MM.1S (cell line): Measurements from ENCODE around the gene DCHS2.

Source experiments
- DNase-seq: peaks from one replicate; pipeline ENCODE4 v3.0.0-alpha.2; 2015
- H2AFZ ChIP-seq: fragments of 300-600 bp; sonication (generic); 2 replicates; pipeline ENCODE4 v1.6.0; 2016; ENCODE audit warnings: antibody characterized with exemption, low read length
- H3F3A ChIP-seq: fragments of 300-600 bp; sonication (generic); 2 replicates; pipeline ENCODE4 v1.6.1; 2016; ENCODE audit warnings: mild to moderate bottlenecking, antibody characterized with exemption, low read length, moderate library complexity, mixed read lengths; ENCODE audit not compliant: insufficient read depth
- H3K27ac ChIP-seq: fragments of 300-600 bp; sonication (generic); 2 replicates; pipeline ENCODE4 v1.5.1; 2016; ENCODE audit warnings: mild to moderate bottlenecking, low read length
- H3K27me3 ChIP-seq: fragments of 300-600 bp; sonication (generic); replicated peaks from 2 replicates; pipeline ENCODE4 v1.6.0; 2016; ENCODE audit warnings: low read length; ENCODE audit not compliant: insufficient read depth
- H3K36me3 ChIP-seq: fragments of 300-600 bp; sonication (generic); replicated peaks from 2 replicates; pipeline ENCODE4 v1.6.1; 2016; ENCODE audit warnings: mild to moderate bottlenecking, low read length, mixed read lengths; ENCODE audit not compliant: insufficient read depth
- H3K4me1 ChIP-seq: fragments of 300-600 bp; sonication (generic); 2 replicates; pipeline ENCODE4 v1.6.1; 2016; ENCODE audit warnings: low read length, mixed read lengths
- H3K4me2 ChIP-seq: fragments of 300-600 bp; sonication (generic); 2 replicates; pipeline ENCODE4 v1.6.0; 2016; ENCODE audit warnings: low read depth, low read length
- H3K4me3 ChIP-seq: fragments of 300-600 bp; sonication (generic); 2 replicates; pipeline ENCODE4 v1.5.1; 2016; ENCODE audit warnings: low read length, mixed read lengths
- H3K79me2 ChIP-seq: fragments of 300-600 bp; sonication (generic); 2 replicates; pipeline ENCODE4 v1.6.1; 2016; ENCODE audit warnings: mixed run types, low read length, mixed read lengths
- H3K9ac ChIP-seq: fragments of 300-600 bp; sonication (generic); 2 replicates; pipeline ENCODE4 v1.6.1; 2016; ENCODE audit warnings: low read length, mixed read lengths
- H3K9me2 ChIP-seq: fragments of 300-600 bp; sonication (generic); replicated peaks from 2 replicates; pipeline ENCODE4 v1.6.1; 2016; ENCODE audit warnings: mild to moderate bottlenecking, low read length, mixed read lengths; ENCODE audit not compliant: insufficient read depth
- H3K9me3 ChIP-seq: fragments of 300-600 bp; sonication (generic); replicated peaks from 2 replicates; pipeline ENCODE4 v1.6.1; 2016; ENCODE audit warnings: mild to moderate bottlenecking, low read length, mixed read lengths; ENCODE audit not compliant: insufficient read depth
- H4K20me1 ChIP-seq: fragments of 300-600 bp; sonication (generic); 2 replicates; pipeline ENCODE4 v1.6.1; 2016; ENCODE audit warnings: mild to moderate bottlenecking, low read length, moderate library complexity, mixed read lengths; ENCODE audit not compliant: insufficient read depth
- EZH2 ChIP-seq: fragments of 300-600 bp; sonication (generic); optimal IDR thresholded peaks from 2 replicates; pipeline ENCODE3; 2017; ENCODE audit warnings: low read depth, mild to moderate bottlenecking, antibody characterized with exemption, low read length, mixed read lengths
- EZH2phosphoT487 ChIP-seq: fragments of 300-600 bp; sonication (generic); IDR thresholded peaks from 2 replicates; pipeline ENCODE4 v1.6.1; 2018; ENCODE audit warnings: antibody characterized with exemption, low read length
- TF ChIP-seq, protein P1 (sequence below): fragments of 300-600 bp; sonication (generic); IDR thresholded peaks from 2 replicates; pipeline ENCODE4 v1.5.1; 2016; ENCODE audit warnings: antibody characterized with exemption, low read length, mixed read lengths

DCHS2 gene, protein sequence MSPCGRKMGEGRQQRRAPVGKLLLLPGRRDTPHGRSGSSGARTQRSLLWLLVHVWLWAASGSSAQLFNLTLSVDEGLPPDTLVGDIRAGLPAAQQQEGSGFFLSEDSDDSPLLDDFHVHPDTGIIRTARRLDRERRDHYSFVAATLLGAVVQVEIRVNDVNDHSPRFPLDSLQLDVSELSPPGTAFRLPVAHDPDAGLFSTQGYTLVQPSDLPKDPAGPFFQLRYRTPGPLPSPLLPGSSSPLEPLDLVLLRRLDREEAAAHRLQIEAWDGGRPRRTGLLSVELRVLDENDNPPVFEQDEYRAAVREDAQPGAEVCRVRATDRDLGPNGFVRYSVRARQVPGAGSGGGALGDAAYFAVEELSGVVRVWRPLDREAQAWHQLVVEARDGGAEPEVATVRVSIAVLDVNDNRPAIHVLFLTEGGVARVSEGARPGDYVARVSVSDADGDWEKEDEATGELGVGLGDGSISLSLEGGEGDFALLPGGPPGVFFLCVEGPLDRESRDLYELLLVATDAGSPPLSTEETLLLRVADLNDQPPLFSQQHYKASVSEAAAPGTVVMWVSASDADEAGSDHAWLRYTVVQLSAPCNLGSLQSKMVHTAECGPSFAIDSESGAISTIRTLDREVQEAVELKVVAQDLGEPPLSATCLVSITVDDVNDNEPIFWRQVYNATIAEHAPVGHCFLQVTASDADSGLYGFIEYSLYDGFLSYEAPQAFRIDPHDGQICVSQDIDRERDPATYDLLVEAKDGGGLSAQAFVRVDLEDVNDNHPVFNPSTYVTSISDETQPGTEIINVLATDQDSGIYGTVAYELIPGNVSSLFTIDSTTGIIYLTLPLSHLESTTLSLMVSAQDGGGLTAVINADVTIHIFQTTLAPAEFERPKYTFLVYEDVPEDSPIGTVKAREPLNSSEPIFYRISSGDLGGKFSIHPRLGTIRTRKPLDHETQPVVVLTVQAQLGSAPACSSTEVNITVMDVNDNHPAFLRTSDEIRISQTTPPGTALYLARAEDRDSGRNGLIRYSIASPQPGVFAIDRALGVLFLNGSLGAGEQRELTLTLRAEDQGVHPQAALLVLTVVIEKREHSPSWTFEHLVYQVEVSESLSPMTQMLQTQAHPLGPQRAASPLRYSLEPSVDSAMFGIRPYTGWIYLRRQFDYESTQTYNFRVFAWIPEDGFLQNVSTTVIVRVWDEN (N-terminal part only)

DNA sequence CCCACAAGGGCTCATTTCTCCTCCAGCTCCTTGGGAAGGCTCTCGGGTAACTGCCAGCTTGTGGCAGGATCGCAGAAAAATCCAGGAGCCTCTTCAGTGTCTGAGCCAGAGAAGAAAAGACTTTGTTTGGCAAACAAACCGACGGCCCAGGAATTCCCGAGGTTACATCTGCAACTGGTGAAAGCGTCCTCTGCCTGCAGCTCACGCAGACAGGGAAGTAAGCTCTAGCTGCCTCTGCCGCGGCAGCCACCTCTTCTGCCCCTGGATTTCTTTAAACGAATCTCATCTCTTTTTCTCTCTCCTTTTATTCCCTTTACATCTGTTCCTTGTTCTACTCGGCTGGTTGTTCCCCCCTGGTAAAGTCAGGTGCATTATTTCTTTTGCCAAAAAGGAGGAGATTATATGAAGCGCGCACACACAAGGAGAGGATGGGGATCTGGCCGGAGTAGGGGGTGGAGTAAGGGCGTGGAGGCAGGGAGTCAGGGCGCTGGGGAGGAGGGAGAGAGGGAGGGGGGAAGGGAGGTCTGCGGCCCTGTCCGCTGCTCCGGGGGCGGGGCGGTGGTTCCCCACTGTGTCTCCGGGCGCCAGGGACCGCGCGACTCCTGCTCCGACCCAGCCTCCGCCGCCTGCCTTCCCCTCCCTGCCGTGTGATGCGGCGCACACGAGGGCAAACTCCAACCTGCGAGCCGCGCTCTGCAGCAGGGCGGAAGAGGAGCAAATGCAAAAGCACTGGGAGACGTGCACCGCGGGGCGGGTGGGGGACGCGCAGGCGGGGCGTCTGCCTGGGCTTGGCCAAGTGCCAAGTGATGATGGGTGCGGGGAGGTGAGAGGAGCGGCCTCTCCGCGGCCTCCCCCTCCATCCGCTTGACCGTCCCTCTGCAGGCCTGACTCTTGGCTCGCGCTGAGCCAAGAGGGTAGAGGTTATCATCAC is at the start of gene DCHS2:
DCHS2 (minus strand) TSS at position 459 of the 931 bp plus-strand sequence; CDS start at position 15, 444 bp downstream.
- Histone ChIP-seq H3K27ac (no peak within 1 kb of the TSS), H2AFZ (0 out of 2 replicates have a peak within 1 kb of the TSS, but pooled peaks have one; percentile 27)

DNA sequence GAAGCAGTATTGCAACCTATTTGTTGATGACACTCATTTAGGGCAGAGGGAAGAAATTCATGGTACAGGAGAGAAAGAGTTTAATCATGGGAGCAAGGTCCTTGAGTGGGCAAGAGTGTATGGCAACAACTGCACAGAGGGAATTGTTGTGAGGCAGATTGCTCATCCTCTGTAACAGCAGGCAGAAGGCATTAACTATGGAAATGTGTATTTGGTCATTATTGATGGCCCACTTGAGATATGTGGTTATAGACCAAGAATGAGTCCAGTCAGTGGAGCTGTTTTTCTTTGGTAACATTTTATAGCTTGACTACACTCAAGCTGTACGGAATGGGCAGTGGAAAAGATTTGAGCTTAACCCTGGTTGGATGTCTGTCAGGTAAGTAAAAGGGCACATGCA is 42.7 kb upstream of the DCHS2 start:
- TF ChIP-seq EZH2 = no peak
- TF ChIP-seq, protein P1, sequence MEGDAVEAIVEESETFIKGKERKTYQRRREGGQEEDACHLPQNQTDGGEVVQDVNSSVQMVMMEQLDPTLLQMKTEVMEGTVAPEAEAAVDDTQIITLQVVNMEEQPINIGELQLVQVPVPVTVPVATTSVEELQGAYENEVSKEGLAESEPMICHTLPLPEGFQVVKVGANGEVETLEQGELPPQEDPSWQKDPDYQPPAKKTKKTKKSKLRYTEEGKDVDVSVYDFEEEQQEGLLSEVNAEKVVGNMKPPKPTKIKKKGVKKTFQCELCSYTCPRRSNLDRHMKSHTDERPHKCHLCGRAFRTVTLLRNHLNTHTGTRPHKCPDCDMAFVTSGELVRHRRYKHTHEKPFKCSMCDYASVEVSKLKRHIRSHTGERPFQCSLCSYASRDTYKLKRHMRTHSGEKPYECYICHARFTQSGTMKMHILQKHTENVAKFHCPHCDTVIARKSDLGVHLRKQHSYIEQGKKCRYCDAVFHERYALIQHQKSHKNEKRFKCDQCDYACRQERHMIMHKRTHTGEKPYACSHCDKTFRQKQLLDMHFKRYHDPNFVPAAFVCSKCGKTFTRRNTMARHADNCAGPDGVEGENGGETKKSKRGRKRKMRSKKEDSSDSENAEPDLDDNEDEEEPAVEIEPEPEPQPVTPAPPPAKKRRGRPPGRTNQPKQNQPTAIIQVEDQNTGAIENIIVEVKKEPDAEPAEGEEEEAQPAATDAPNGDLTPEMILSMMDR = no peak
- TF ChIP-seq EZH2phosphoT487 = no peak
- Histone ChIP-seq H3K9me3 (no peaks in the 10 kb centered on the region), H3K9ac (no peak overlapping the region), H2AFZ (no peak overlapping the region), H3K27ac (no peak overlapping the region), H3K4me3 (no peak overlapping the region), H3F3A (no peaks in the 10 kb centered on the region), H4K20me1 (no peaks in the 10 kb centered on the region), H3K9me2 (no peaks in the 10 kb centered on the region), H3K4me2 (no peak overlapping the region), H3K4me1 (no peaks in the 10 kb centered on the region), H3K36me3 (0 out of 2 replicates have a peak, but pooled peaks cover 3% of the 10 kb centered on the region), H3K79me2 (no peaks in the 10 kb centered on the region), H3K27me3 (no peaks in the 10 kb centered on the region)
- DNase-seq = no peak

More for the DNA sequence above, at the start of gene DCHS2:
- peak within 1 kb of the TSS; percentile 24; the same call in 1 of the 2 replicates for H3K4me2 ChIP-seq
- H3K4me1 ChIP-seq = no peaks in the 10 kb centered on the region
- no peak within 1 kb of the TSS for H3K4me3 ChIP-seq
- H3K9me3 ChIP-seq = no peaks in the 10 kb centered on the region
- no peak for TF ChIP-seq EZH2phosphoT487
- TF ChIP-seq, protein P1 = no peak
- TF ChIP-seq EZH2 = no peak
- H3K36me3 ChIP-seq = no peaks in the 10 kb centered on the region
- H3K79me2 ChIP-seq = no peaks in the 10 kb centered on the region
- no peaks in the 10 kb centered on the region for H3K9me2 ChIP-seq
- no peaks in the 10 kb centered on the region for H4K20me1 ChIP-seq
- H3F3A ChIP-seq = no peaks in the 10 kb centered on the region
- no peak within 1 kb of the TSS for H3K9ac ChIP-seq
- no peaks in the 10 kb centered on the region for H3K27me3 ChIP-seq
- DNase-seq = no peak
